HG03460 (cell line): ENCODE results near the gene ARHGAP1.
"Not testable (repeated sequence)": the region's sequence is repeated elsewhere in the genome, so short reads cannot be mapped to it uniquely, and the experiment has no call there.

Experiments
- ATAC-seq: cut with Tn5 transposase; IDR thresholded peaks from one replicate; pipeline ENCODE4 v1.9.1; 2021; ENCODE audit not compliant: unreplicated experiment

ARHGAP1 gene

GRCh38 chr11:46724088-46724487, 23.7 kb upstream of the ARHGAP1 start:
- ATAC-seq: no peak

GRCh38 chr11:46723359-46723680, 22.9 kb upstream of the ARHGAP1 start:
- ATAC-seq: no peak

- no peak for ATAC-seq
These were observed 22.3 kb upstream of the ARHGAP1 start for GRCh38 chr11:46722566-46723358.

GRCh38 chr11:46721286-46721685, 20.9 kb upstream of the ARHGAP1 start:
- no peak for ATAC-seq

GRCh38 chr11:46719543-46720218, 19.3 kb upstream of the ARHGAP1 start:
- ATAC-seq: no peak

GRCh38 chr11:46719048-46719542, 18.7 kb upstream of the ARHGAP1 start, which contains the start of gene F2:
F2 (plus strand) TSS chr11:46719213; CDS start chr11:46719236, 23 bp downstream.
- no peak for ATAC-seq

GRCh38 chr11:46718155-46719019, 18.0 kb upstream of the ARHGAP1 start:
- ATAC-seq: no peak

- not testable (repeated sequence) for ATAC-seq
These were observed 17.4 kb upstream of the ARHGAP1 start for GRCh38 chr11:46717825-46718154.

GRCh38 chr11:46712874-46713576, 12.6 kb upstream of the ARHGAP1 start:
- no peak for ATAC-seq

GRCh38 chr11:46711303-46711702, 10.9 kb upstream of the ARHGAP1 start:
- ATAC-seq: no peak

- no peak for ATAC-seq
These were observed 10.4 kb upstream of the ARHGAP1 start for GRCh38 chr11:46710821-46711269.

GRCh38 chr11:46709351-46709750, 8.9 kb upstream of the ARHGAP1 start:
- not testable (repeated sequence) for ATAC-seq

GRCh38 chr11:46706886-46707285, 6.5 kb upstream of the ARHGAP1 start:
- ATAC-seq: no peak

GRCh38 chr11:46705070-46705688, 4.8 kb upstream of the ARHGAP1 start:
- ATAC-seq: no peak

- ATAC-seq: no peak
These were observed 747 bp upstream of the ARHGAP1 start for GRCh38 chr11:46701078-46701654.

GRCh38 chr11:46698597-46698996, 1.8 kb downstream of the ARHGAP1 start:
- ATAC-seq: no peak

GRCh38 chr11:46697723-46698122, 2.7 kb downstream of the ARHGAP1 start:
- no peak for ATAC-seq

- no peak for ATAC-seq
These were observed 3.1 kb downstream of the ARHGAP1 start for GRCh38 chr11:46697303-46697702.

- no peak for ATAC-seq
These were observed 4.2 kb downstream of the ARHGAP1 start for GRCh38 chr11:46696212-46696558.
